GM18867 (cell line): Measurements from ENCODE around the gene PDE7B.
A peak's percentile ranks its signal among the peaks of the same experiment; 100 is the strongest.
"Not testable (repeated sequence)": the region's sequence is repeated elsewhere in the genome, so short reads cannot be mapped to it uniquely, and the experiment has no call there.

Experiments
- ATAC-seq: cut with Tn5 transposase; IDR thresholded peaks from one replicate; pipeline ENCODE4 v1.9.1; 2021; ENCODE audit warnings: mild to moderate bottlenecking, moderate library complexity; ENCODE audit not compliant: unreplicated experiment

PDE7B gene

GRCh38 chr6:136213012-136213539 is 361.6 kb downstream of the PDE7B start:
- no peak for ATAC-seq

GRCh38 chr6:136213853-136214252 is 362.4 kb downstream of the PDE7B start:
- no peak for ATAC-seq

- no peak for ATAC-seq
Observed at GRCh38 chr6:136216503-136217401, 365.3 kb downstream of the PDE7B start.

GRCh38 chr6:136224974-136225373 is 373.5 kb downstream of the PDE7B start:
- not testable (repeated sequence) for ATAC-seq

GRCh38 chr6:136225496-136225895 is 374.0 kb downstream of the PDE7B start:
- no peak for ATAC-seq

- peak; percentile 80 for ATAC-seq
Observed at GRCh38 chr6:136226027-136226673, 374.6 kb downstream of the PDE7B start.

GRCh38 chr6:136226674-136227377 is 375.3 kb downstream of the PDE7B start:
- ATAC-seq, result peak; percentile 29

GRCh38 chr6:136228814-136229213 is 377.3 kb downstream of the PDE7B start:
- no peak for ATAC-seq

- no peak for ATAC-seq
Observed at GRCh38 chr6:136230219-136230853, 378.8 kb downstream of the PDE7B start.

- ATAC-seq, result no peak
Observed at GRCh38 chr6:136232701-136233100, 381.2 kb downstream of the PDE7B start.

- ATAC-seq, result no peak
Observed at GRCh38 chr6:136235233-136235564, 383.7 kb downstream of the PDE7B start.

- ATAC-seq, result no peak
Observed at GRCh38 chr6:136236466-136237293, 385.2 kb downstream of the PDE7B start.

- no peak for ATAC-seq
Observed at GRCh38 chr6:136244061-136244616, 392.6 kb downstream of the PDE7B start.
